Osteoblast (primary cell): ENCODE results near the gene IL18. TPM values are rescaled to one million over a fixed set of nuclear protein-coding genes. Genes with fewer than 3 reads are reported as not detected.
"Not testable (repeated sequence)": the region's sequence is repeated elsewhere in the genome, so short reads cannot be mapped to it uniquely, and the experiment has no call there.

Source experiments
- DNase-seq: peaks from one replicate; pipeline ENCODE4 v3.0.0; 2011; ENCODE audit warnings: low spot score, mixed read lengths; ENCODE audit not compliant: insufficient read length; ENCODE audit errors: missing footprints
- H2AFZ ChIP-seq: 2 replicates; pipeline ENCODE4 v1.6.0; 2011; ENCODE audit warnings: mild to moderate bottlenecking, low read length
- H3K27ac ChIP-seq: 2 replicates; pipeline ENCODE4 v1.5.1; 2011; ENCODE audit warnings: mild to moderate bottlenecking, low read depth, low read length, moderate library complexity
- H3K27me3 ChIP-seq: 2 replicates; pipeline ENCODE4 v1.6.0; 2012; ENCODE audit warnings: mild to moderate bottlenecking, control low read depth, inconsistent platforms, low read length, moderate library complexity; ENCODE audit not compliant: insufficient read depth
- H3K36me3 ChIP-seq: 2 replicates; pipeline ENCODE4 v1.5.1; 2011; ENCODE audit warnings: mild to moderate bottlenecking, low read length, control low read depth, moderate library complexity; ENCODE audit not compliant: insufficient read depth
- H3K4me1 ChIP-seq: 2 replicates; pipeline ENCODE4 v1.5.1; 2011; ENCODE audit warnings: mild to moderate bottlenecking, low read length, control low read depth, moderate library complexity; ENCODE audit not compliant: insufficient read depth
- H3K4me2 ChIP-seq: 2 replicates; pipeline ENCODE4 v1.6.0; 2011; ENCODE audit warnings: mild to moderate bottlenecking, low read length; ENCODE audit not compliant: insufficient read depth
- H3K4me3 ChIP-seq: fragments of 200-600 bp; sonication (generic); 3 replicates; pipeline ENCODE4 v1.5.1; 2012; ENCODE audit warnings: mild to moderate bottlenecking, low read length, inconsistent platforms; ENCODE audit not compliant: insufficient read depth
- H3K79me2 ChIP-seq: 2 replicates; pipeline ENCODE4 v1.6.0; 2012; ENCODE audit warnings: mild to moderate bottlenecking, low read length, control low read depth, inconsistent platforms; ENCODE audit not compliant: insufficient read depth
- H3K9me3 ChIP-seq: 2 replicates; pipeline ENCODE4 v1.5.1; 2011; ENCODE audit warnings: low read depth, low read length, control low read depth
- H4K20me1 ChIP-seq: 2 replicates; pipeline ENCODE4 v1.6.0; 2012; ENCODE audit warnings: mild to moderate bottlenecking, low read length, control low read depth; ENCODE audit not compliant: insufficient read depth
- small RNA-seq: library from RNA; depleted of rRNA; stranded (forward); fragments of <200 nt; gene quantifications from one replicate; pipeline ENCODE3, GENCODE V24; 2012
- total RNA-seq: library from RNA; depleted of rRNA; stranded (reverse); fragments of >200 nt; gene quantifications from 2 replicates; pipeline ENCODE4 v1.2.3, GENCODE V29; 2012
- TF ChIP-seq, protein P1 (sequence below): IDR thresholded peaks from 2 replicates; pipeline ENCODE4 v1.5.1; 2011; ENCODE audit warnings: mild to moderate bottlenecking, low read depth, low read length, moderate library complexity; ENCODE audit errors: extremely low read depth

Gene IL18
- total RNA-seq, 1 donor, result not detected

DNA sequence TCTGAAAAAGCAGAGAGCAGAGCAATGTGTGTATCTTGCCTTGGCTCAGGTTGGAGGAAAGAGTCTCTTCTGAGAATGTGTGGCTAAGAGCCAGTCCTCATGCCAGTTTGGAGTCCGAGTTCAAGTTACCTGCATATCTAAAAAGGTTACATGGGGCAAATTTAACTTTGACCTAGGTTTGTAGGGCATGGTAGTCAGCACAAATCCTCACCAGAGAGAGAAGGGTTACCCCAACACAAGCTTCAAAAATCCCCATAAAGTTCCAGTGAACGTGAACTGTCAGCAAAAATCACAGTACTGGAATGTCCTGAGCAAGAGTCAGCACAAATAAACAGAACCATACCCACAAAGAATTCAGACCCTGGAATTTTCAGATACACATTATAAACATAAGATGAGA, 63.4 kb downstream of the IL18 start:
- TF ChIP-seq, protein P1, sequence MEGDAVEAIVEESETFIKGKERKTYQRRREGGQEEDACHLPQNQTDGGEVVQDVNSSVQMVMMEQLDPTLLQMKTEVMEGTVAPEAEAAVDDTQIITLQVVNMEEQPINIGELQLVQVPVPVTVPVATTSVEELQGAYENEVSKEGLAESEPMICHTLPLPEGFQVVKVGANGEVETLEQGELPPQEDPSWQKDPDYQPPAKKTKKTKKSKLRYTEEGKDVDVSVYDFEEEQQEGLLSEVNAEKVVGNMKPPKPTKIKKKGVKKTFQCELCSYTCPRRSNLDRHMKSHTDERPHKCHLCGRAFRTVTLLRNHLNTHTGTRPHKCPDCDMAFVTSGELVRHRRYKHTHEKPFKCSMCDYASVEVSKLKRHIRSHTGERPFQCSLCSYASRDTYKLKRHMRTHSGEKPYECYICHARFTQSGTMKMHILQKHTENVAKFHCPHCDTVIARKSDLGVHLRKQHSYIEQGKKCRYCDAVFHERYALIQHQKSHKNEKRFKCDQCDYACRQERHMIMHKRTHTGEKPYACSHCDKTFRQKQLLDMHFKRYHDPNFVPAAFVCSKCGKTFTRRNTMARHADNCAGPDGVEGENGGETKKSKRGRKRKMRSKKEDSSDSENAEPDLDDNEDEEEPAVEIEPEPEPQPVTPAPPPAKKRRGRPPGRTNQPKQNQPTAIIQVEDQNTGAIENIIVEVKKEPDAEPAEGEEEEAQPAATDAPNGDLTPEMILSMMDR, result no peak
- H3K4me2 ChIP-seq, result no peak overlapping the region
- no peaks in the 10 kb centered on the region for H3K9me3 ChIP-seq
- no peak overlapping the region for H3K4me3 ChIP-seq
- no peak overlapping the region for H2AFZ ChIP-seq
- H3K79me2 ChIP-seq, result no peaks in the 10 kb centered on the region
- DNase-seq, result peak; percentile 62
- no peaks in the 10 kb centered on the region for H3K27me3 ChIP-seq
- H4K20me1 ChIP-seq, result no peaks in the 10 kb centered on the region
- peaks cover 3% of the 10 kb centered on the region for H3K4me1 ChIP-seq
- H3K27ac ChIP-seq, result no peak overlapping the region
- peaks cover 6% of the 10 kb centered on the region for H3K36me3 ChIP-seq

DNA sequence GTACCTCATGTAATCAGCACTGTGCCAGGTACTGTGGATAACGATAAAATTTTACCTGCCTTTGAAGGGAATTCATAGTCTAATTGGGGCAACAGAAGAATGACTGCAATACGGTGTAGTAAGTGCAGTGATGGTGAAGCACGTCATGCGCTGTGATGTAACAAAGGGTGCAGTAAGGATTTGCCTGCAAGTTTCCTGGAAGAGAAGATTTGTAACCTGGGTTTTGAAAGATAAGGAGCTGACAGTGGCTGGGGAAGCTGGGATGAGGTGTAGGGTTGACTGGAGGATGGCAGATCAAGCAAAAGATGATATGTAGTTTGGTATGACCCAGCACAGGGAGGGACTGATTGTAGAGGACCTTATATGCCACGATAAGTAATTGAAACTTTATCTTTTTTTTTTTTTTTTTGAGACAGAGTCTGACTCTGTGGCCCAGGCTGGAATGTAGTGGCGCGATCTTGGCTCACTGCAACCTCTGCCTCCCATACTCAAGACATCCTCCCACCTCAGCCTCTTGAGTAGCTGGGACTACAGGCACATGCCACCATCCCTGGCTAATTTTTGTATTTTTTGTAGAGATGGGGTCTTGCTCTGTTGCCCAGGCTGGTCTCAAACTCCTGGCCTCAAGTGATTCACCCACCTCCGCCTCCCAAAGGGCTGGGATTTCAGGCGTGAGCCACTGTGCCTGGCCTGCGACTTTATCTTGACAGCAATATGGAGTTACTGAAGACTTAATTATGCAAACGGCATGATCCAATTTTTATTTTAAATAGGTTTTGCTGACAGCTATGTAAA, 66.0 kb downstream of the IL18 start:
- Histone ChIP-seq H3K4me3 (no peak overlapping the region), H4K20me1 (no peaks in the 10 kb centered on the region), H3K79me2 (no peaks in the 10 kb centered on the region), H3K4me2 (no peak overlapping the region), H3K36me3 (peaks cover 22% of the 10 kb centered on the region), H3K27me3 (no peaks in the 10 kb centered on the region), H3K27ac (no peak overlapping the region), H2AFZ (no peak overlapping the region), H3K4me1 (peaks cover 3% of the 10 kb centered on the region), H3K9me3 (no peaks in the 10 kb centered on the region)
- no peak for DNase-seq
- TF ChIP-seq, protein P1, result no peak

GRCh38 chr11:112096194-112096593, 67.7 kb downstream of the IL18 start:
- no peaks in the 10 kb centered on the region for H3K27me3 ChIP-seq
- peaks cover 34% of the 10 kb centered on the region for H3K36me3 ChIP-seq
- H3K4me2 ChIP-seq, result no peak overlapping the region
- H3K27ac ChIP-seq, result no peak overlapping the region
- H3K4me3 ChIP-seq, result no peak overlapping the region
- H2AFZ ChIP-seq, result no peak overlapping the region
- TF ChIP-seq, protein P1, result no peak
- no peaks in the 10 kb centered on the region for H3K79me2 ChIP-seq
- peaks cover under 1% of the 10 kb centered on the region for H4K20me1 ChIP-seq
- no peak for DNase-seq
- H3K9me3 ChIP-seq, result no peaks in the 10 kb centered on the region
- peaks cover 3% of the 10 kb centered on the region for H3K4me1 ChIP-seq

DNA sequence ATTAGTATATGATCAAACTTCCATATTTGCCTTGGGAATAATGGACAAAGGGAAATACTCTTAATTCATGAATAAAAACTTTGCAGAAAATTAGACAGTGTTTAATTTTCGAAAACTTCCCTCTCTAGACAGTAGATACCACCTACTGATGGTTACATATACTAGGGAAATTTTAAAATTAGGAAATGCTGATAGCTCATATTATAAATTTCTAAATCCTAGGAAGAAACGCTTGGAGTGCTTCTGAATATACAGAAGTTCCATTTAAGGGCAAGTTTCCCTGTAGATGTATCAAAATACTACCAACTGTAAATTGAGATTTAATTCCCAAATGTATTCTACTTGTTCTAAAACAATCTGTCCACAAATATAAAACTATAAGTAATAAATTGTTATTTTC, 68.6 kb downstream of the IL18 start:
- not testable (repeated sequence) for H3K4me1 ChIP-seq, H3K27ac ChIP-seq

More for the DNA sequence above, 68.6 kb downstream of the IL18 start:
- H3K79me2 ChIP-seq, H3K4me3 ChIP-seq, H3K9me3 ChIP-seq, H2AFZ ChIP-seq, H3K27me3 ChIP-seq, H3K4me2 ChIP-seq, H4K20me1 ChIP-seq, DNase-seq: not testable (repeated sequence)
- peaks cover 42% of the 10 kb centered on the region for H3K36me3 ChIP-seq

Small RNA genes within 50 kb of the gene (small RNA-seq; reads per million reads assigned to genes)
- gene MRPS36P4, result not detected

Other genes with a start within 250 kb of the IL18 start
- gene C11orf52, start 245.2 kb downstream of the IL18 start, total RNA-seq, result 1.2 and 1.4 TPM in 2 replicates
- gene DIXDC1, start 226.8 kb downstream of the IL18 start, total RNA-seq, result 27.4 and 28.6 TPM in 2 replicates
- 35.7 and 36.6 TPM in 2 replicates for gene DLAT, start 138.7 kb downstream of the IL18 start, total RNA-seq
- 2.7 and 2.9 TPM in 2 replicates for gene PIH1D2, start 90.1 kb downstream of the IL18 start, total RNA-seq
- 33.9 and 37.6 TPM in 2 replicates for gene NKAPD1, start 89.8 kb downstream of the IL18 start, total RNA-seq
- 34.2 and 39.8 TPM in 2 replicates for gene TIMM8B, start 77.3 kb downstream of the IL18 start, total RNA-seq
- 100 and 119 TPM in 2 replicates for gene SDHD, start 77.2 kb downstream of the IL18 start, total RNA-seq
- gene TEX12, start 3.3 kb upstream of the IL18 start, total RNA-seq, result 0.59 TPM in 1 of 2 replicates, not detected in the other
- 0.72 and 2.4 TPM in 2 replicates for gene BCO2, start 11.4 kb upstream of the IL18 start, total RNA-seq
- 48.0 and 56.5 TPM in 2 replicates for gene PTS, start 62.3 kb upstream of the IL18 start, total RNA-seq
- not detected in 2 replicates for gene PLET1, start 96.8 kb upstream of the IL18 start, total RNA-seq